Trophoblast cell (in vitro differentiated cells and primary cell): ENCODE measurements around the gene SLC7A8.
"Not testable (repeated sequence)": the region's sequence is repeated elsewhere in the genome, so short reads cannot be mapped to it uniquely, and the experiment has no call there.

Experiments used
- DNase-seq, 2 donors: peaks; one replicate each; pipeline ENCODE4 v3.0.0-alpha.2; 2016
- H2AFZ ChIP-seq: 2 replicates; pipeline ENCODE4 v1.6.1; 2013; ENCODE audit warnings: low read length, moderate library complexity, mild to moderate bottlenecking; ENCODE audit not compliant: insufficient read depth, poor library complexity
- H2AK5ac ChIP-seq: 2 replicates; pipeline ENCODE4 v1.6.1; 2013; ENCODE audit warnings: mild to moderate bottlenecking, low read length
- H2BK120ac ChIP-seq: 2 replicates; pipeline ENCODE4 v1.6.1; 2013; ENCODE audit warnings: low read length, mild to moderate bottlenecking, moderate library complexity; ENCODE audit not compliant: insufficient read depth, poor library complexity
- H2BK12ac ChIP-seq: 2 replicates; pipeline ENCODE4 v1.6.1; 2013; ENCODE audit warnings: mild to moderate bottlenecking, low read length, moderate library complexity
- H2BK5ac ChIP-seq: 2 replicates; pipeline ENCODE4 v1.6.1; 2013; ENCODE audit warnings: low read length, low read depth, moderate library complexity, mild to moderate bottlenecking; ENCODE audit not compliant: poor library complexity
- H3K14ac ChIP-seq: 2 replicates; pipeline ENCODE4 v1.6.1; 2013; ENCODE audit warnings: mild to moderate bottlenecking, low read length
- H3K18ac ChIP-seq: 2 replicates; pipeline ENCODE4 v1.6.1; 2013; ENCODE audit warnings: mild to moderate bottlenecking, low read length
- H3K23ac ChIP-seq: 2 replicates; pipeline ENCODE4 v1.6.1; 2013; ENCODE audit warnings: low read length
- H3K27ac ChIP-seq: 2 replicates; pipeline ENCODE4 v1.5.1; 2013; ENCODE audit warnings: low read depth, mild to moderate bottlenecking, inconsistent platforms, low read length, moderate library complexity
- H3K27me3 ChIP-seq: 2 replicates; pipeline ENCODE4 v1.6.1; 2013; ENCODE audit warnings: inconsistent platforms, mild to moderate bottlenecking, low read length, moderate library complexity; ENCODE audit not compliant: insufficient read depth
- H3K36me3 ChIP-seq, 2 experiments: 1 replicate in 1 of 2; 2 replicates in 1 of 2; pipeline ENCODE4 v1.6.1; 2013; ENCODE audit warnings: low read length in 2 of 2, mild to moderate bottlenecking in 2 of 2, moderate library complexity in 1 of 2; ENCODE audit not compliant: insufficient read depth in 2 of 2, control insufficient read depth in 1 of 2
- H3K4ac ChIP-seq: 2 replicates; pipeline ENCODE4 v1.6.1; 2013; ENCODE audit warnings: low read depth, mild to moderate bottlenecking, low read length, moderate library complexity
- H3K4me1 ChIP-seq, 2 experiments: 1 replicate in 1 of 2; 2 replicates in 1 of 2; pipeline ENCODE4 v1.6.1; 2013; ENCODE audit warnings: low read length in 2 of 2, mild to moderate bottlenecking in 2 of 2, moderate library complexity in 1 of 2; ENCODE audit not compliant: insufficient read depth in 2 of 2, control insufficient read depth in 1 of 2
- H3K4me2 ChIP-seq: 2 replicates; pipeline ENCODE4 v1.6.1; 2013; ENCODE audit warnings: inconsistent platforms, mild to moderate bottlenecking, low read length, moderate library complexity
- H3K4me3 ChIP-seq: 2 replicates; pipeline ENCODE4 v1.5.1; 2013; ENCODE audit warnings: mild to moderate bottlenecking, low read depth, low read length, inconsistent platforms
- H3K79me1 ChIP-seq: one replicate; pipeline ENCODE4 v1.6.1; 2013; ENCODE audit warnings: low read length
- H3K79me2 ChIP-seq: 2 replicates; pipeline ENCODE4 v1.6.1; 2013; ENCODE audit warnings: low read length, mild to moderate bottlenecking; ENCODE audit not compliant: control insufficient read depth, insufficient read depth, poor library complexity
- H3K9ac ChIP-seq: 2 replicates; pipeline ENCODE4 v1.6.1; 2013; ENCODE audit warnings: mild to moderate bottlenecking, low read length
- H3K9me3 ChIP-seq: 2 replicates; pipeline ENCODE4 v1.6.1; 2013; ENCODE audit warnings: low read depth, mild to moderate bottlenecking, control low read depth, inconsistent platforms, low read length; ENCODE audit not compliant: insufficient read depth
- H4K12ac ChIP-seq: 2 replicates; pipeline ENCODE4 v1.6.1; 2013; ENCODE audit warnings: low read depth, mild to moderate bottlenecking, low read length, moderate library complexity
- H4K8ac ChIP-seq: 2 replicates; pipeline ENCODE4 v1.6.1; 2013; ENCODE audit warnings: low read depth, mild to moderate bottlenecking, low read length, moderate library complexity
- H4K91ac ChIP-seq: one replicate; pipeline ENCODE4 v1.6.1; 2013; ENCODE audit warnings: low read depth, mild to moderate bottlenecking, low read length, moderate library complexity
- WGBS: extraction: QIAGEN DNeasy Blood & Tissue Kit; methylation state at CpG from one replicate; pipeline ENCODE4 v1.1.7; 2013; ENCODE audit warnings: missing lambda C conversion rate; ENCODE audit not compliant: insufficient read length, insufficient coverage; ENCODE audit errors: extremely low coverage; 5-methylcytosine and 5-hydroxymethylcytosine counted together

SLC7A8 gene

DNA sequence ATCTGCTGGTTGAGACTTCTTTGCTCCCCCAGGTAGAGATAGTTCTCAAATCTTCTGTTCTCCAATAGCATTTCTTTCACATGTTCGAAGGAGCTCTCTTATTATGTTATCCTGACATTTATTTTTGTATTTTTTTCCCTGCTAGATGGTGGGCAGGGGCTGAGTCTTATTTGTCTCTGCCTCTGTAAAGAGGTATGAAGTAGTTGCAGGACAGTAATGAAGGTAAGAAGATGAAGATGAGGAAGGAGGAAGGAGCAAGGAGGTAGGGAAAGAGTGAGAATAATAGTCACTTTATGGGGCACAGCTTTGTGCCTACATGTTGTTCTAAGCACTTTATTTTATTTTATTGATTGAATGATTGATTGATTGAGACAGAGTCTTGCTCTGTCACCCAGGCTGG is 73.7 kb downstream of the SLC7A8 start:
- Histone ChIP-seq H4K91ac (no peak overlapping the region), H3K9me3 (peaks cover 1% of the 10 kb centered on the region), H2BK12ac (no peak overlapping the region), H3K4me3 (no peak overlapping the region), H3K4ac (no peak overlapping the region), H3K27me3 (no peaks in the 10 kb centered on the region), H3K9ac (no peak overlapping the region), H2BK120ac (no peak overlapping the region), H2AFZ (no peak overlapping the region), H4K8ac (no peak overlapping the region), H3K18ac (no peak overlapping the region), H3K4me1 (peaks cover 0 to 7% of the 10 kb centered on the region in 2 experiments), H2AK5ac (no peak overlapping the region), H3K36me3 (no peaks in the 10 kb centered on the region), H3K14ac (no peak overlapping the region), H2BK5ac (no peak overlapping the region), H3K23ac (no peak overlapping the region), H3K79me2 (no peaks in the 10 kb centered on the region), H3K27ac (no peak overlapping the region), H3K79me1 (no peaks in the 10 kb centered on the region), H3K4me2 (no peak overlapping the region), H4K12ac (no peak overlapping the region)
- WGBS: no CpG with 5 or more reads among the region's 1 CpG
- no peak for DNase-seq

DNA sequence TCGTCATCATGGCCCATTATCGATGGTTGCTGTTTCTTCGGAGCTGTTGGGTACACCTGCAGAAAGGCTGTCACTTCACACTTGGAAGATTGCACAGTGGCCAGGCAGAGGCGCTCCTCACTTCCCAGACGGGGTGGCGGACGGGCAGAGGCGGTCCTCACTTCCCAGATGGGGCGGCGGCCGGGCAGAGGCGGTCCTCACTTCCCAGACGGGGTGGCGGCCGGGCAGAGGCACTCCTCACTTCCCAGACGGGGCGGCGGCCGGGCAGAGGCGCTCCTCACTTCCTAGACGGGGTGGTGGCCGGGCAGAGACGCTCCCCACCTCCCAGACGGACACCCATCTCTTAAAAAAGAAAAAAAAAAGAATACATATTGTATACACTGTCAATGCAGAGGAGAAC is 75.3 kb downstream of the SLC7A8 start:
- not testable (repeated sequence) for H3K23ac ChIP-seq, H3K9me3 ChIP-seq, H2AK5ac ChIP-seq, H3K4me3 ChIP-seq, H3K27me3 ChIP-seq, H2BK5ac ChIP-seq, H4K91ac ChIP-seq, DNase-seq, H2BK120ac ChIP-seq, H2AFZ ChIP-seq, H3K27ac ChIP-seq, H3K4me2 ChIP-seq, H3K4me1 ChIP-seq, H3K18ac ChIP-seq, H3K4ac ChIP-seq, H3K9ac ChIP-seq, H4K8ac ChIP-seq, H3K79me1 ChIP-seq, H3K79me2 ChIP-seq, H3K14ac ChIP-seq, H3K36me3 ChIP-seq, H2BK12ac ChIP-seq, H4K12ac ChIP-seq
- WGBS: no CpG with 5 or more reads among the region's 24 CpGs

DNA sequence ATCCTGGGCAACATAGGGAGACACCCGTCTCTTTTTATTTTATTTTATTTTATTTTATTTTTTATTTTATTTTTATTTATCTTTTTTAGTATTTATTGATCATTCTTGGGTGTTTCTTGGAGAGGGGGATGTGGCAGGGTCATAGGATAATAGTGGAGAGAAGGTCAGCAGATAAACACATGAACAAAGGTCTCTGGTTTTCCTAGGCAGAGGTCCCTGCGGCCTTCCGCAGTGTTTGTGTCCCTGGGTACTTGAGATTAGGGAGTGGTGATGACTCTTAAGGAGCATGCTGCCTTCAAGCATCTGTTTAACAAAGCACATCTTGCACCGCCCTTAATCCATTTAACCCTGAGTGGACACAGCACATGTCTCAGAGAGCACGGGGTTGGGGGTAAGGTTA is 75.8 kb downstream of the SLC7A8 start:
- H3K4me3 ChIP-seq, H3K9ac ChIP-seq, H3K36me3 ChIP-seq, H3K23ac ChIP-seq, H2AK5ac ChIP-seq, H3K79me2 ChIP-seq, H2BK5ac ChIP-seq, H4K91ac ChIP-seq, H3K4me1 ChIP-seq, DNase-seq, H2BK12ac ChIP-seq, H3K27ac ChIP-seq, H4K12ac ChIP-seq, H2AFZ ChIP-seq, H3K27me3 ChIP-seq, H4K8ac ChIP-seq, H3K9me3 ChIP-seq, H2BK120ac ChIP-seq, H3K4ac ChIP-seq, H3K14ac ChIP-seq, H3K18ac ChIP-seq, H3K4me2 ChIP-seq, H3K79me1 ChIP-seq: not testable (repeated sequence)
- no CpG with 5 or more reads among the region's 5 CpGs for WGBS

DNA sequence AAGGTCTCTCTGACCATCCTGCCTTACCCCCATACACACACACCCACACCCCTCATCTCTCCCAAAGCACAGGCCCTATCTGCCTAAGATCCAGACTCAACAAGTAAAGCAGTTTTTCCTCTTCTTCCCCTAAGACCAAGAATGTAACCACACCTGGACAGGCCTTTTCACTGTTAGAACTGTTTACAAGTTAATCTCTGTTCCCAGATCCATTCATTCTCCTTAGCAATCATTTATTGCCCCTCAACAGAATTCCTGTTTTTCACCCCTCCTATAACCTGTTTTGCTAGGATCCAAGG is 76.8 kb downstream of the SLC7A8 start:
- Histone ChIP-seq H3K4me3 (no peak overlapping the region), H3K18ac (no peak overlapping the region), H3K79me2 (no peaks in the 10 kb centered on the region), H4K8ac (no peak overlapping the region), H3K23ac (no peak overlapping the region), H3K36me3 (no peaks in the 10 kb centered on the region), H3K79me1 (no peaks in the 10 kb centered on the region), H2BK12ac (no peak overlapping the region), H2AK5ac (no peak overlapping the region), H3K14ac (no peak overlapping the region), H2AFZ (no peak overlapping the region), H2BK5ac (no peak overlapping the region), H3K9ac (no peak overlapping the region), H3K4me1 (peaks cover 0 to 2% of the 10 kb centered on the region in 2 experiments), H2BK120ac (no peak overlapping the region), H4K12ac (no peak overlapping the region), H3K9me3 (peaks cover 1% of the 10 kb centered on the region), H4K91ac (no peak overlapping the region), H3K27ac (no peak overlapping the region), H3K27me3 (no peaks in the 10 kb centered on the region), H3K4ac (no peak overlapping the region), H3K4me2 (no peak overlapping the region)
- no peak for DNase-seq

DNA sequence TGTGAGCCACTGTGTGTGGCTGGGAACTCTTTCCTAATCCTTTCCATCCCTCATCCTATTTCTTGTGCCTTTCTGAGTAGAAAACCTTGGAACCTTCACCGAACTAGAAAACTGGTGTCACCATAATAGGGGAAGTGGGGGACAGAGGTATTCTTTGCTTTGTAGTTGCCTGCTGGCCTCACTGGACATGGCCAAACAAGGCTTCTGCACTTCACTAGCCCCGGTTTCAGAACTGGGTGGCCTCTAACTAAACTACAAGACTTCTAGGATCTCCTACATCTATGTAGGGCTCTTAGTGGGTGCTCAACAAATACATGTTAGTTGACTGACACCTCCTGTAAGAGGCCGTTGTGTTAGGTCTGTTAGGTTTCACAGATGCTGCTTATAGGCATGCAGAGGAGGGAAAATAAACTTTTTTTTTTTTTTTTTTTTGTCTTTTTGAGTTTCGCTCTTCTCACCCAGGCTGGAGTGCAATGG is 78.1 kb downstream of the SLC7A8 start:
- H3K27me3 ChIP-seq: no peaks in the 10 kb centered on the region
- no CpG with 5 or more reads among the region's 4 CpGs for WGBS
- no peaks in the 10 kb centered on the region for H3K79me2 ChIP-seq
- H3K9me3 ChIP-seq: no peaks in the 10 kb centered on the region
- no peak overlapping the region for H4K91ac ChIP-seq
- no peak overlapping the region for H2BK120ac ChIP-seq
- H3K18ac ChIP-seq: no peak overlapping the region
- no peak overlapping the region for H3K9ac ChIP-seq
- no peak overlapping the region for H3K27ac ChIP-seq
- no peak overlapping the region for H3K23ac ChIP-seq
- no peak for DNase-seq
- H2AFZ ChIP-seq: no peak overlapping the region
- H3K4me2 ChIP-seq: no peak overlapping the region
- H4K12ac ChIP-seq: no peak overlapping the region
- H3K4ac ChIP-seq: no peak overlapping the region
- no peaks in the 10 kb centered on the region for H3K79me1 ChIP-seq
- H2BK5ac ChIP-seq: no peak overlapping the region
- no peak overlapping the region for H4K8ac ChIP-seq
- H3K14ac ChIP-seq: no peak overlapping the region
- H3K4me3 ChIP-seq: no peak overlapping the region
- H3K36me3 ChIP-seq: no peaks in the 10 kb centered on the region
- H2AK5ac ChIP-seq: no peak overlapping the region
- H3K4me1 ChIP-seq: peaks cover 0 to 2% of the 10 kb centered on the region in 2 experiments
- H2BK12ac ChIP-seq: no peak overlapping the region
